Measurements from ENCODE around the gene ERF. TPM values are rescaled to one million over a fixed set of nuclear protein-coding genes. Genes with fewer than 3 reads are reported as not detected.

ERF gene
- total and polyA plus RNA-seq, 2 donors (not counting 3 experiments of a cell fraction or from before 2014, with no cell fraction given): 102 to 117 TPM

DNA sequence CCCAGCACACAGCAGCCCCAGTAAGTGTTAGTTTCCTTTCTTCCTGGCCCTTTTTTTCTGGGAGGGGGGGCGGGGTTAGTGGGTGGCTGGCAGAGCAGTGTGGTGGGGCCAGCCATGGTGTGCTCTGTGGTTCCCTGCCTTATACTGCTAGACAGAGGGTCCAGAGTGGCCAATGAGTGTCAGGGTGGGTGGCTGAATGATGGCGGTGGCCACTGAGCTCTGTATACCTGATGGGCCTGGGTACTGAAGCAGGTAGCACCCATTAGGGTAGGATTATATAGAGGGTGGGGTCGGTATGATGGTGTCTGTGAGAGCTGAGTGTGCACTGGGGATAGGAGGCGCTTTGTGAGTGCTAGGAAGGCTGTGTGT lies 27.9 kb upstream of the ERF start:
- H3K36me3 ChIP-seq (ENCODE audit: control insufficient read depth in 2 of 2, extremely low read depth in 1 of 2, insufficient read depth in 2 of 2, low read length in 2 of 2): peaks cover 0 to 10% of the 10 kb centered on the region in 2 experiments
- no peak overlapping the region for H3K9ac ChIP-seq (replicated peaks; ENCODE audit: extremely low read depth, insufficient read depth, low read length)
- TF ChIP-seq, protein P1, sequence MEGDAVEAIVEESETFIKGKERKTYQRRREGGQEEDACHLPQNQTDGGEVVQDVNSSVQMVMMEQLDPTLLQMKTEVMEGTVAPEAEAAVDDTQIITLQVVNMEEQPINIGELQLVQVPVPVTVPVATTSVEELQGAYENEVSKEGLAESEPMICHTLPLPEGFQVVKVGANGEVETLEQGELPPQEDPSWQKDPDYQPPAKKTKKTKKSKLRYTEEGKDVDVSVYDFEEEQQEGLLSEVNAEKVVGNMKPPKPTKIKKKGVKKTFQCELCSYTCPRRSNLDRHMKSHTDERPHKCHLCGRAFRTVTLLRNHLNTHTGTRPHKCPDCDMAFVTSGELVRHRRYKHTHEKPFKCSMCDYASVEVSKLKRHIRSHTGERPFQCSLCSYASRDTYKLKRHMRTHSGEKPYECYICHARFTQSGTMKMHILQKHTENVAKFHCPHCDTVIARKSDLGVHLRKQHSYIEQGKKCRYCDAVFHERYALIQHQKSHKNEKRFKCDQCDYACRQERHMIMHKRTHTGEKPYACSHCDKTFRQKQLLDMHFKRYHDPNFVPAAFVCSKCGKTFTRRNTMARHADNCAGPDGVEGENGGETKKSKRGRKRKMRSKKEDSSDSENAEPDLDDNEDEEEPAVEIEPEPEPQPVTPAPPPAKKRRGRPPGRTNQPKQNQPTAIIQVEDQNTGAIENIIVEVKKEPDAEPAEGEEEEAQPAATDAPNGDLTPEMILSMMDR (IDR thresholded peaks at IDR 0.05; ENCODE audit: extremely low read depth in 1 of 2, insufficient read depth in 1 of 2, low read depth in 1 of 2, low read length in 2 of 2): no peak
- TF ChIP-seq EZH2 (IDR thresholded peaks at IDR 0.05; ENCODE audit: borderline replicate concordance, low read depth, low read length, severe bottlenecking) (no peak), MYC (IDR thresholded peaks at IDR 0.05; ENCODE audit: low read depth, low read length) (no peak), POLR2A (IDR thresholded peaks at IDR 0.05; ENCODE audit: low read depth, low read length) (no peak)
- no peaks in the 10 kb centered on the region for H3K27me3 ChIP-seq (ENCODE audit: control insufficient read depth in 2 of 2, insufficient read depth in 2 of 2, low read length in 2 of 2)
- H4K20me1 ChIP-seq (replicated peaks; ENCODE audit: control insufficient read depth, extremely low read depth, insufficient read depth, low read length): no peaks in the 10 kb centered on the region
- DNase-seq (ENCODE audit: low read depth, low spot score): no peak
- H3K4me3 ChIP-seq (replicated peaks in 1 of 3; ENCODE audit: insufficient read depth in 1 of 3, low read depth in 1 of 3, low read length in 3 of 3): no peak overlapping the region
- peaks cover 59% of the 10 kb centered on the region for H3K4me1 ChIP-seq (ENCODE audit: control insufficient read depth, extremely low read depth, insufficient read depth, low read length)
- H3K9me1 ChIP-seq (replicated peaks; ENCODE audit: control insufficient read depth, extremely low read depth, insufficient read depth, low read length): no peaks in the 10 kb centered on the region
- BruUV-seq (replicated peaks): no TSS peak
- H2AFZ ChIP-seq (ENCODE audit: low read depth, low read length): no peak overlapping the region
- ChIA-PET CTCF (interaction anchor here (7.4 kb wide), 1 partner anchor 36 kb away, joined by 365 read pairs; the partner anchor contains the start of gene GSK3A), POLR2A (interaction anchor here (1.7 kb wide), 1 partner anchor 13 kb away, joined by 6 read pairs; no protein-coding TSS in a partner anchor)
- no peak for FAIRE-seq
- H3K9me3 ChIP-seq (replicated peaks; ENCODE audit: control insufficient read depth, insufficient read depth, low read length): no peaks in the 10 kb centered on the region
- no peak overlapping the region for H3K4me2 ChIP-seq (ENCODE audit: insufficient read depth, low read length)
- dilution Hi-C loops (cut with MboI; ENCODE audit: extremely low pct_ligation_motif_present, low sequenced_read_pairs): no loop called here
- H3K27ac ChIP-seq (ENCODE audit: insufficient read depth, low read depth, low read length): no peak overlapping the region
- intact Hi-C loops (cut with micrococcal nuclease): no loop called here
- H3K79me2 ChIP-seq (ENCODE audit: control insufficient read depth, insufficient read depth, low read length): peaks cover 26% of the 10 kb centered on the region
